Measurements from ENCODE around the gene DSG4.

GRCh38 chr18:31438402-31438801 is 61.8 kb downstream of the DSG4 start:
- TF ChIP-seq CTCF (IDR thresholded peaks at IDR 0.05; ENCODE audit: low read length) (no peak), EZH2 (optimal IDR thresholded peaks at IDR 0.05; ENCODE audit: low read depth, low read length) (no peak)
